HL-60 (cell line): ENCODE measurements around the gene GBGT1.
A peak's percentile ranks its signal among the peaks of the same experiment; 100 is the strongest.

Experiments
- DNase-seq, 2 experiments: peaks; one replicate each; pipeline ENCODE4 v3.0.0-alpha.2; 2010 to 2020; ENCODE audit warnings: low read depth in 1 of 2, low spot score in 1 of 2
- H3K27ac ChIP-seq: fragments of 250-450 bp; sonication (Bioruptor Pico); replicated peaks from 2 replicates; pipeline ENCODE4 v1.5.1; 2020; ENCODE audit warnings: mild to moderate bottlenecking, moderate library complexity
- H3K27me3 ChIP-seq: fragments of 250-450 bp; sonication (Bioruptor Pico); 2 replicates; pipeline ENCODE4 v1.5.1; 2021; ENCODE audit warnings: mild to moderate bottlenecking, moderate library complexity; ENCODE audit not compliant: insufficient read depth, poor library complexity, severe bottlenecking
- H3K4me3 ChIP-seq: replicated peaks from 2 replicates; pipeline ENCODE4 v1.5.1; 2011; ENCODE audit warnings: mild to moderate bottlenecking, control low read depth, low read length; ENCODE audit not compliant: insufficient read depth
- GABPA ChIP-seq: IDR thresholded peaks from 2 replicates; pipeline ENCODE4 v1.6.1; 2012; ENCODE audit warnings: low read depth
- POLR2AphosphoS5 ChIP-seq: IDR thresholded peaks from 2 replicates; pipeline ENCODE4 v1.6.1; 2012; ENCODE audit warnings: low read depth
- SPI1 ChIP-seq: IDR thresholded peaks from 2 replicates; pipeline ENCODE4 v1.6.1; 2012; ENCODE audit warnings: low read depth, mild to moderate bottlenecking, borderline replicate concordance
- TF ChIP-seq, protein P1 (sequence below): IDR thresholded peaks from one replicate; pipeline ENCODE4 v1.5.1; 2011; ENCODE audit warnings: low read length, control low read depth, inconsistent platforms; ENCODE audit not compliant: insufficient read depth
- TF ChIP-seq, protein P2 (sequence below): IDR thresholded peaks from 2 replicates; pipeline ENCODE4 v1.6.1; 2012; ENCODE audit warnings: low read depth; ENCODE audit not compliant: insufficient replicate concordance

GBGT1 gene

DNA sequence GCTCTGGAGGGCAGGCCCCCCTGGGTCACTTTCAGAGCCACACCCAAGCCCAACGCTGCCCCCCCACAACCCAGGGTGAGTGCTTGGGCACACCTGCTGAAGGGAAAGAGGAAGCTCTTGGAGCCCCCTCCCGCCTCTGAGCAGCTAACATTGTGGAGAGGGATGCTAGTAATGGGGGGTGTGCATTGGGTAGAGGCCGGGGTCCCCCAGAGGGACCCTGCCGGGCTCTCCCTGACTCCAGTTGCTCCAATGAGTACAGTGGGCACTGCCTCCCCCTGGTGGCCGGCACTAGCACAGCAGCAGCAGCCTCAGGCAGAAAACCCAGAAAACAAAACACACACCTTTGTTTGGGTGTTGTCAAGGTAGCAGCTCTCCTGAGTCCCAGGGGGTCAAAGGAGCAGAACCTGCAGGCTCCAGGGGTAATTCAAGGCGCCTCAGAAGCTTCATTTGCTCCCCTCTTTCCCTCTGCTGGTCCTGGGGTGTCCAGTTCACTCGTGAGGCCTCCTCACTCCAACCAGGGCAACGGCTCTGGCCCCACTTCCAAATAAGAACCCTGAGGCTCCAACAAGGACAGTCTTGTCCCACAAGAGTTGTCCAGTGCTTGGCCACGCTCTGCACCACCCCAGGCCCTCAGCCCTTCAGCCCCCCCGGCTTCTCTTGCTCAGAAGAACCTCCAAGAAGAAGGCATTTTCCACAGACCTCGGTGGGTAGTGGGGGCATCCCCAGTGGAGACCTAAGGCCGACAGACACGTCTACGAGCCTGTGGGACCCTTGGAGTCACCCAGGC is 16.1 kb downstream of the GBGT1 start:
- peak in 1 of 2 experiments; percentile 69 for DNase-seq
- Histone ChIP-seq H3K27me3 (no peaks in the 10 kb centered on the region), H3K27ac (peak overlapping the region; percentile 78), H3K4me3 (peak overlapping the region; percentile 95)
- TF ChIP-seq, protein P1, sequence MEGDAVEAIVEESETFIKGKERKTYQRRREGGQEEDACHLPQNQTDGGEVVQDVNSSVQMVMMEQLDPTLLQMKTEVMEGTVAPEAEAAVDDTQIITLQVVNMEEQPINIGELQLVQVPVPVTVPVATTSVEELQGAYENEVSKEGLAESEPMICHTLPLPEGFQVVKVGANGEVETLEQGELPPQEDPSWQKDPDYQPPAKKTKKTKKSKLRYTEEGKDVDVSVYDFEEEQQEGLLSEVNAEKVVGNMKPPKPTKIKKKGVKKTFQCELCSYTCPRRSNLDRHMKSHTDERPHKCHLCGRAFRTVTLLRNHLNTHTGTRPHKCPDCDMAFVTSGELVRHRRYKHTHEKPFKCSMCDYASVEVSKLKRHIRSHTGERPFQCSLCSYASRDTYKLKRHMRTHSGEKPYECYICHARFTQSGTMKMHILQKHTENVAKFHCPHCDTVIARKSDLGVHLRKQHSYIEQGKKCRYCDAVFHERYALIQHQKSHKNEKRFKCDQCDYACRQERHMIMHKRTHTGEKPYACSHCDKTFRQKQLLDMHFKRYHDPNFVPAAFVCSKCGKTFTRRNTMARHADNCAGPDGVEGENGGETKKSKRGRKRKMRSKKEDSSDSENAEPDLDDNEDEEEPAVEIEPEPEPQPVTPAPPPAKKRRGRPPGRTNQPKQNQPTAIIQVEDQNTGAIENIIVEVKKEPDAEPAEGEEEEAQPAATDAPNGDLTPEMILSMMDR: peak; percentile 99
- TF ChIP-seq SPI1: no peak

DNA sequence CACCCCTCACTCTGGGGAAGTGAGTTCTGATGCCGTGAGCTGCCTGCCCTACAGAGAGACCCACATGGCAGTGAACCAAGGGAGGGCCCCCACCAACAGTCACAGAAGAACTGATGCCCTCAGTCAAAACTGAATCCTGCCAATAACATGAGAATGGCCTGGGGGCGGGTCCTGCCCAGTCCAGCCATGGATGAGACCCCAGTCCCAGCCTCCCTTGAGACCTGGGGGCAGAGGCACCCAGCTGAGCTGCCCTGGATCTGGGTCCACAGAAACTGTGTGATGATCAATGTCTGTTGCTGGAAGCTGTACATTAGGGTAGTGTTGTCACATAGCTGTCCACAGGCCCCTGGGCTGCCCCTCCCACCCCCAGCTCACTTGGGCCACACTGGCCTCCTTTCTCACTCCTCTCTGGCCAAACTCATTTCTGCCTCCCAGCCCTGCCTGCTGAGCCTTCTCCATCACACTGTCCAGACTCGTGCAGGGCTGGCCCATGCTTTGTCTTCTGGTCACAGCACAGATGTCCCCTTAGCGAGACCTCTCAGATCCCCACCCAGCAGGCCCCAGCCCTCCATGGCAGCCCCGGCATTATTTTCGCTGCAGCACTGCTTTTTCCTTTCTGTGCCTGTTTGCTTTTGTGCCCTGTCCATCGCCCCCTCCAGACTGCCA is 16.8 kb downstream of the GBGT1 start:
- no peak overlapping the region for H3K27ac ChIP-seq
- no peaks in the 10 kb centered on the region for H3K27me3 ChIP-seq
- no peak overlapping the region for H3K4me3 ChIP-seq
- TF ChIP-seq, protein P1: no peak
- TF ChIP-seq GABPA (no peak), SPI1 (no peak), POLR2AphosphoS5 (no peak; the same call in 1 of the 2 replicates)
- TF ChIP-seq, protein P2, sequence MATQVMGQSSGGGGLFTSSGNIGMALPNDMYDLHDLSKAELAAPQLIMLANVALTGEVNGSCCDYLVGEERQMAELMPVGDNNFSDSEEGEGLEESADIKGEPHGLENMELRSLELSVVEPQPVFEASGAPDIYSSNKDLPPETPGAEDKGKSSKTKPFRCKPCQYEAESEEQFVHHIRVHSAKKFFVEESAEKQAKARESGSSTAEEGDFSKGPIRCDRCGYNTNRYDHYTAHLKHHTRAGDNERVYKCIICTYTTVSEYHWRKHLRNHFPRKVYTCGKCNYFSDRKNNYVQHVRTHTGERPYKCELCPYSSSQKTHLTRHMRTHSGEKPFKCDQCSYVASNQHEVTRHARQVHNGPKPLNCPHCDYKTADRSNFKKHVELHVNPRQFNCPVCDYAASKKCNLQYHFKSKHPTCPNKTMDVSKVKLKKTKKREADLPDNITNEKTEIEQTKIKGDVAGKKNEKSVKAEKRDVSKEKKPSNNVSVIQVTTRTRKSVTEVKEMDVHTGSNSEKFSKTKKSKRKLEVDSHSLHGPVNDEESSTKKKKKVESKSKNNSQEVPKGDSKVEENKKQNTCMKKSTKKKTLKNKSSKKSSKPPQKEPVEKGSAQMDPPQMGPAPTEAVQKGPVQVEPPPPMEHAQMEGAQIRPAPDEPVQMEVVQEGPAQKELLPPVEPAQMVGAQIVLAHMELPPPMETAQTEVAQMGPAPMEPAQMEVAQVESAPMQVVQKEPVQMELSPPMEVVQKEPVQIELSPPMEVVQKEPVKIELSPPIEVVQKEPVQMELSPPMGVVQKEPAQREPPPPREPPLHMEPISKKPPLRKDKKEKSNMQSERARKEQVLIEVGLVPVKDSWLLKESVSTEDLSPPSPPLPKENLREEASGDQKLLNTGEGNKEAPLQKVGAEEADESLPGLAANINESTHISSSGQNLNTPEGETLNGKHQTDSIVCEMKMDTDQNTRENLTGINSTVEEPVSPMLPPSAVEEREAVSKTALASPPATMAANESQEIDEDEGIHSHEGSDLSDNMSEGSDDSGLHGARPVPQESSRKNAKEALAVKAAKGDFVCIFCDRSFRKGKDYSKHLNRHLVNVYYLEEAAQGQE: no peak
- no peak for DNase-seq

GRCh38 chr9:133144904-133145851 is 18.5 kb downstream of the GBGT1 start:
- H3K4me3 ChIP-seq: no peak overlapping the region
- H3K27ac ChIP-seq: no peak overlapping the region
- DNase-seq: no peak
- H3K27me3 ChIP-seq: no peaks in the 10 kb centered on the region
- TF ChIP-seq SPI1 (peak; percentile 49; the same call in 1 of the 2 replicates), GABPA (no peak)

DNA sequence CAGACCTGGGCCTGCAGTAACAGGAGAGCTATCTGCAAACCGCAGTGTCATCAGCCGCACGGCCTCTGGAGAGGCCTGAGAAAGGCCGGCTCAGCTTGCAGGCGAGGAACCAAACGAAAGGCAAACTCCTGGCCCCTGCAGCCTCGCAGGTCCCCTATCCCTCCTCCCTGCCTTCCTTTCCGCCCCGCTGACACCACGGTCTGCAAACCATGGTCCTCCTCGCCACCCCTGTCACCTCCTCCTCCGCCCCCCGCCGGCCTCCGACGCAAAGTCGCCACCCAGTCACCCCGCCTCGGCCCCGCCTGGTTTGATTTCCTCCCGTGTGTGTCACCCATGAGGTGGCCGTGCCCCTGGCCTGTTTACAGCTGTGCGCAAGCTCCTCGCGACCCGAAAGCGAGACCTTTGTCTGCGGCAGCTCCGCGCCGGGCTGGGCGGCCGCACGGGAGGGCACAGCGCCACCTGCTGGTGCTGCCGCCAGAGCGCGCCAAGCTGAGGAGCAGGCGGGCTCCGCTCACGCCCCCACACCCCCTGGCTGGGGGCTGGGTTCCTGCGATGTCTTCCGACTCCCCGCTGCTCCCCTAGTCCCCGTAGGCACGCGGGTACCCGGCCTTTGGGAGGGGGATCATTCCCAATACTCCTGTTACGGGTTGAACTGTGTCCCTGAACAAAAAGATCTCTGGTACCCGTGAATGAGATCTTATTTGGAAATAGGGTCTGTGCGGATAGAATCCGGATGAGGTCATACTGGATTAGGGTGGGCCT is 19.4 kb downstream of the GBGT1 start:
- peak overlapping the region; percentile 14 for H3K4me3 ChIP-seq
- no peak; the same call in 1 of the 2 replicates for TF ChIP-seq POLR2AphosphoS5
- TF ChIP-seq, protein P1: peak; percentile 53
- H3K27me3 ChIP-seq: no peaks in the 10 kb centered on the region
- DNase-seq: peak in 1 of 2 experiments; percentile 26
- no peak overlapping the region for H3K27ac ChIP-seq
